GM21526 (cell line): ENCODE measurements around the gene KDM4C.
A peak's percentile ranks its signal among the peaks of the same experiment; 100 is the strongest.

ENCODE experiments used
- ATAC-seq: cut with Tn5 transposase; IDR thresholded peaks from one replicate; pipeline ENCODE4 v1.9.1; 2021; ENCODE audit warnings: moderate library complexity; ENCODE audit not compliant: unreplicated experiment, low FRiP score

The KDM4C gene

GRCh38 chr9:6852243-6852963 is 94.6 kb downstream of the KDM4C start:
- no peak for ATAC-seq

DNA sequence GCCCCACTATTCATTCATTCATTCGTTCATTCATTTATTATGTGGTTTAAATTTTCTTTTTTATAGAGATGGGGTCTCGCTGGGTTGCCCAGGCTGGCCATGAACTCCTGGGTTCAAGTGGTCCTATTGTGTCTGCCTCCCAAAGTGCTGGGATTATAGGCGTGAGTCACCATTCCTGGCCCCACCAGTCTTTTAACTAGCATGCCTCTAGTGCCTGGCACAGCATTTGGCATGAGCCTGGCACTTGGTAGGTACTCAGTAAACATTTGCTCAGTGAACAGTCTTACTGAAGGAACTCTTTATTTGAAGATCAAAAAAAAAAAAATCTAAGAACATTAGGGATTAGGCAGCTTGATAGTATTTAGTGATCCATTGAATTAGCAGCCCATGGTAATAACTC is 98.1 kb downstream of the KDM4C start:
- no peak for ATAC-seq

DNA sequence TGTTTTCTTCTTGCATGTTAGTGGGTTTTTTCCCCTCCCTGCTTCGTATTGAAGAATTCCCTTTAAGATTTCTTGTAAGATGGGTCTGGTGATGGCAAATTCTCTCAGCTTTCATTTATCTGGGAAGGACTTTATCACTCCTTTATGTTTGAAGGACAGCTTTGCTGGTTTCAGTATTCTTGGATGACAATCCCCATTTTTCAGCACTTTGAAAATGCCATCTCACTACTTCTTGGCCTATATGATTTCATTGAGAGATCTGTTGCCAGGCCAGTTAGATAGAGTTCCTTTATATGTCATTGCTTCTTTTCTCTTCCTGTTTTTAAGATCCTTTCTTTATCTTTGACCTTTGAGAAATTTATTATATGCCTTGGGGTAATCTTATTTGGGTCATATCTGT is 106.3 kb downstream of the KDM4C start:
- no peak for ATAC-seq

- ATAC-seq = no peak
Observed at GRCh38 chr9:6869081-6869948, 111.5 kb downstream of the KDM4C start.

DNA sequence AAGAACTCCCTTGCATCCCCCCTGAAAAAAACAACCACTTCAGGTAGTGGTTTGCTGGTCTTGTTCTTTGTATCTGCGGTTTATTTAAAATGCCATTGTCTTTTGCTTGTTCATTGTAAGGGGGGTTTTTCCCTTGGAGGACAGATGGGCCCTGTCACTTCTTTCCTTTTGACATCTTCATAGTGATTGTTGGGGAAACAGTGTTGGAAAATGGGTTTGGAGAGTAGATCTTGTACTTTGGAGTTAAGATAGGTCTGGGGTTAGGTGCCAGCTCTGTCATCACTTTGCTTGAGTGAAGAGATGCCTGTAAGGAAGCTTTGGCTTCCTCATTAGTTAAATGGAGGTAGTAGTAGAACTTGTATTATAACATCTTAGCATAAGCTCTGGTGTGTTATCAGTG is 112.4 kb downstream of the KDM4C start:
- no peak for ATAC-seq

DNA sequence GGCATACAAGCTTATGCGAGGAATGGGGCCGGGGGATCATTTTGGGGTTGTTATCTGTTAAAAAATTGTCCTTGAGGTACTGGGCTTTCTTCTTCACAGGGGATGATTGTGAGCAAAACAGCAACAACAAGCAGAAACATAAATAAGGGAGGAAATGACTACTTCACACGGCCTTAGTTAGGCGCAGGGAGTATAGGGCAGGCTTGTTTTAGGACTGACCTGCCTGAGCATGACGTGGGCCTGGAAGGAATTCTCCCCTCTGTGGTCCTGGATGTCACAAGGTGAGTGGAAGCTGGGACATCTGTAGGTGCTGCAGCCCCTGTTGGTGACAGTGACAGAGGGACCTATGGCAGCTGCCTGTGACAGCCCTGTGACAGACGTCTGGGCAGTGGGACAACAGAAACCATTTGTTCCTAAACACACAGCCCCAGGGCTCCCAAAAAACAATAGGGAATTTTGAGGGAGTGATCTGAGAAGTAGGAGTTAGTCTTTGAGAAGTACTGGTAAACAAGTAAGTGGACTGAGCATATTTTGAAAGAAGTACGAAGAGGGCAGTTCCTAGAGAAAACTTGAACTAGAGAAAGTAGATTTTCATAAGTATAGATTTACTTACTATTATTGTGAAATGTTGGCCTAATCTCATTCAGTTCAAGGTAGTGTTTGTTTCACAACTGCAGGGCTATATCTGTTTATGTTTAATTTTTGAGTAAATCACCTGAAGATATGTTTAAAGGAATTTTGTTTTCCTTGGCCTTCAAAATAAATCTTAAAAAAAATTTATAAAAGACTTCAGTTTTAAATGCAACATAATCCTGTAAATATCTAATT is 113.1 kb downstream of the KDM4C start:
- no peak for ATAC-seq

DNA sequence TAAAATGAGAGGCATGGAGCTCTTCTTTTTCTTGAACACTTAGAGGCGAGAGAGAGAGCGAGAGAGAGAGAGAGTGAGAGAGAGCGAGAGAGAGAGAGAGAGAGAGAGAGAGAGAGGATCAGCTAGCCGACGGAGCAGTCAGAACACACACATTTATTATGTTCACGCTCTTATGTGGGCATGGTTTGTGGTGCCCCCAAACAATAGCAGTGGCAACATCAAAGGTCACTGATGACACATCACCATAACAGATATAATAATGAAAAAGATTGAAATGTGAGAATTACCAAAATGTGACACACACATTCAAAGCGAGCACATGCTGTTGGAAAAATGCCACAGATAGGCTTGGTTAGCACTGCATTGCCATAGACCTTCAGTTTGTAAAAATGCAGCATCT is 116.1 kb downstream of the KDM4C start:
- ATAC-seq = no peak

GRCh38 chr9:6876195-6876894 is 118.6 kb downstream of the KDM4C start:
- ATAC-seq = no peak

GRCh38 chr9:6877671-6878161 is 119.9 kb downstream of the KDM4C start:
- ATAC-seq = no peak

DNA sequence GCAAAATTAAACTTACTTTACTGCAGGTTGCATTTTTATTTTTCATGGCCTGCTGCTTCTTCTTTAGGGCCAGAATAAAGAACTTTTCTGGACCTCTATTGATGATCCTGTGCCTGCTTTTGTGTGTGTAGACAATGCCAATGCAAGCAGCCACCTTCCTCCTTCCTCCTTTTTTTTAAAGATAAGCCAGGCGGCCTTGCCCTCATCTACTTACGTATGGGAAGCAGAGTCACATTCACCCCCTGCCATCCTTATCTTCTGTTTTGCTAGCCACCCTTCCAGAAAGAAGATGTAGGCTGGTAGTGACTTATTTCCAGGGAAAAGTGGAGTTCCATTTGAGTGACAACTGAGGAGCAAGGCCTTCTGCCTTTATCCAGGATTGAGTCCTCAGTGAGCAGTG is 122.9 kb downstream of the KDM4C start:
- no peak for ATAC-seq

GRCh38 chr9:6884101-6884500 is 126.3 kb downstream of the KDM4C start:
- ATAC-seq = no peak

GRCh38 chr9:6884990-6885389 is 127.2 kb downstream of the KDM4C start:
- no peak for ATAC-seq

DNA sequence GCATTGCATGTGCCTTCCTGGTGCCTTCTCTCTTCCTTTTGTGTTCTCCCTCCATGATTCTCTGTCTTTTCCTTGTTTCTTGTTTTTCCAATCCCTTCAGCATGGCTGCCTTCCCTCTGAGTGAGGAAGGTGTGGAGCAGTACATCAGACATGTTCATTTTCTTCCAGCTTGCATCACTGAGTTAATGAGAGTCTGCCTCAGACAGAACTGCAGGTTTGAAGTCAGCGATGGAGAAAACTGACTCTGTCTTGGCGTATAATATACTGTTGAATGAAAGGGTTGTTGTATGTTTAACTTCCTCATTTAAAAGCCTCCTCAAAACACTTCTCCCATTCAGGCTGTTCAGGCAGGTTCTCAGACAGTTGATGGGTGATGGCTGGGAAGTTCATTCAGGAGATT is 129.3 kb downstream of the KDM4C start:
- no peak for ATAC-seq

GRCh38 chr9:6889868-6890267 is 132.1 kb downstream of the KDM4C start:
- no peak for ATAC-seq

- peak; percentile 18 for ATAC-seq
Observed at GRCh38 chr9:6893350-6894131, 135.8 kb downstream of the KDM4C start.

GRCh38 chr9:6894135-6894534 is 136.4 kb downstream of the KDM4C start:
- ATAC-seq = peak; percentile 93

- no peak for ATAC-seq
Observed at GRCh38 chr9:6895754-6896153, 138.0 kb downstream of the KDM4C start.

DNA sequence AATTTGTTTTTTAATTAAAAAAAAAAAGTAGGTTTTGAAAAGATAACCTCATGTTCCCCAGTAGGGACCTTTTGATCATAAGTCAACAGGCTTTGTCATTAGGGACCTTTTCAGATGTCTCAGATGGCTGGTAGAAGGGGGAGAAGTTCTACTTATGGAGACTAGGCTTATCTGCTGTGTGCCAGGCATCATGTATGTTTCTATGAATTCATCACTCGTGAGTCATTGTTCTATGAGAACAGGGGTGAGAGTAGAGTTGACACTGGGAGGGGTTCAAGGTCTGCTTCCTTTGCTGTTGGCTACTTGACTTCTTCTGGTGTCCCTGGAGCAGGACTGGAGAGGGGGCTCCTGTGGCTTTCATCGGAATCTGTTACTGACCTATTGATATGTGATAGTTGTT is 138.8 kb downstream of the KDM4C start:
- no peak for ATAC-seq

- no peak for ATAC-seq
Observed at GRCh38 chr9:6897207-6897822, 139.5 kb downstream of the KDM4C start.
